ENCODE data around the gene TSTD2. TPM values are rescaled to one million over a fixed set of nuclear protein-coding genes. Genes with fewer than 3 reads are reported as not detected.
"Not testable (repeated sequence)": the region's sequence is repeated elsewhere in the genome, so short reads cannot be mapped to it uniquely, and the experiment has no call there.

TSTD2 gene
- total and polyA plus RNA-seq, 5 donors from 2014 or later = 5.5 to 21.5 (median 9.4) TPM

GRCh38 chr9:97574101-97574571 is 59.0 kb downstream of the TSTD2 start:
- H3K27me3 Mint-ChIP-seq; ATAC-seq (ENCODE audit: low read depth in 2 of 2); H3K27ac ChIP-seq (ENCODE audit: insufficient read depth, low read length, poor library complexity, severe bottlenecking); DNase-seq; H3K36me3 ChIP-seq (ENCODE audit: control insufficient read depth, insufficient read depth, low read length); H3K4me3 Mint-ChIP-seq; H3K36me3 Mint-ChIP-seq; H3K4me1 ChIP-seq (ENCODE audit: control insufficient read depth, insufficient read depth, low read length, poor library complexity, severe bottlenecking); H3K9me3 ChIP-seq (ENCODE audit: control insufficient read depth in 2 of 2, low read length in 2 of 2); H3K9me3 Mint-ChIP-seq; H3K27me3 ChIP-seq (ENCODE audit: control insufficient read depth, insufficient read depth, low read length); H3K4me3 ChIP-seq (ENCODE audit: low read depth, low read length): not testable (repeated sequence)
- peak overlapping the region in 1 of 3 donors; percentile 93 for H3K27ac Mint-ChIP-seq
- peaks cover 0 to 23% (median 13%) of the 10 kb centered on the region in 4 donors for H3K4me1 Mint-ChIP-seq

GRCh38 chr9:97573482-97574073 is 59.6 kb downstream of the TSTD2 start:
- DNase-seq = no peak
- H3K4me1 ChIP-seq (ENCODE audit: control insufficient read depth, insufficient read depth, low read length, poor library complexity, severe bottlenecking) = no peaks in the 10 kb centered on the region
- no peak overlapping the region for H3K4me3 ChIP-seq (ENCODE audit: low read depth, low read length)
- no peak for ATAC-seq (ENCODE audit: low read depth in 2 of 2)
- no peaks in the 10 kb centered on the region for H3K9me3 ChIP-seq (ENCODE audit: control insufficient read depth in 2 of 2, low read length in 2 of 2)
- Mint-ChIP-seq H3K27ac (no peak overlapping the region), H3K4me3 (peak overlapping the region in 1 of 4 donors; percentile 7), H3K27me3 (no peaks in the 10 kb centered on the region), H3K36me3 (no peaks in the 10 kb centered on the region), H3K9me3 (peaks cover 0 to 2% (median 0%) of the 10 kb centered on the region in 7 donors), H3K4me1 (peaks cover 0 to 23% (median 13%) of the 10 kb centered on the region in 4 donors)
- no peaks in the 10 kb centered on the region for H3K36me3 ChIP-seq (ENCODE audit: control insufficient read depth, insufficient read depth, low read length)
- H3K27me3 ChIP-seq (ENCODE audit: control insufficient read depth, insufficient read depth, low read length) = no peaks in the 10 kb centered on the region
- H3K27ac ChIP-seq (ENCODE audit: insufficient read depth, low read length, poor library complexity, severe bottlenecking) = no peak overlapping the region

GRCh38 chr9:97572892-97573365 is 60.2 kb downstream of the TSTD2 start:
- Histone ChIP-seq H3K36me3 (ENCODE audit: control insufficient read depth, insufficient read depth, low read length) (no peaks in the 10 kb centered on the region), H3K27me3 (ENCODE audit: control insufficient read depth, insufficient read depth, low read length) (no peaks in the 10 kb centered on the region), H3K9me3 (ENCODE audit: control insufficient read depth in 2 of 2, low read length in 2 of 2) (no peaks in the 10 kb centered on the region), H3K27ac (ENCODE audit: insufficient read depth, low read length, poor library complexity, severe bottlenecking) (no peak overlapping the region), H3K4me3 (ENCODE audit: low read depth, low read length) (no peak overlapping the region), H3K4me1 (ENCODE audit: control insufficient read depth, insufficient read depth, low read length, poor library complexity, severe bottlenecking) (no peaks in the 10 kb centered on the region)
- no peak for DNase-seq
- Mint-ChIP-seq H3K4me1 (peaks cover 0 to 22% (median 10%) of the 10 kb centered on the region in 4 donors), H3K4me3 (no peak overlapping the region), H3K36me3 (no peaks in the 10 kb centered on the region), H3K9me3 (peaks cover 0 to 2% (median 0%) of the 10 kb centered on the region in 7 donors), H3K27me3 (no peaks in the 10 kb centered on the region), H3K27ac (no peak overlapping the region)
- no peak for ATAC-seq (ENCODE audit: low read depth in 2 of 2)

DNA sequence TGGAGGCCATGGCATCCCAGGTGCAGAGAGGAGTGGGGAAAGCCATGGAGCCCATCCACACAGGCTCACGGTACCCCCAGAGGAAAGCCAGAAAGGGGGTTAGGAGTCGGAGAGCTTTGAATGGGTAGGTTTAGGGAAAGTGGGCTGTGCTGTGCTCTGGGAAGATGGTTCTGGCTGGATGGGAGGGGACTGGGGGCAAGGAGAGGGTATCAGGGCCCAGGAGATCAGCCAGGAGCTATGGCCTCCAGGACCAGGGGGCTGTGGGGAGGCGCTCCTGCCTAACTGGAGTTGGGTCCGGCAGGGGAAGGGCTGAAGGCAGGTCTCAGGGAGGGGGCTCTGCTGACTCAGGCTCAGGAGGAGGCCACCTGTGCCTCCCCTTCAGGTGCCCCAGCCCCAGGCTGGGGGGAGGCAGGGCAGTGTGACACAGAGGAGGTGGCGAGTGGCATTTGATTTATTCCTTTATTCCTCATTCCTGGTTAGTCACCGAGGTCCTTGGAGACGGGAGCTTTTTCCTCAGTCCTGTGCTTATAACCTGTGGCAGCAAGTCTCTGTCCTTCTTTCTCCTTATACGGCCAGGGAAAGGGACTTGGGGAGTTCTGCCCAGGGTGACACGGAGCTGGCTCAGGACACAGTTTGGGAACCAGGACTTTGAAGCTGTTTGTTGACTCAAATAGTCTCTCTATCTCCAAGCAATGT is 60.8 kb downstream of the TSTD2 start:
- ATAC-seq (ENCODE audit: low read depth in 2 of 2) = no peak
- no peaks in the 10 kb centered on the region for H3K9me3 ChIP-seq (ENCODE audit: control insufficient read depth in 2 of 2, low read length in 2 of 2)
- no peaks in the 10 kb centered on the region for H3K36me3 ChIP-seq (ENCODE audit: control insufficient read depth, insufficient read depth, low read length)
- Mint-ChIP-seq H3K36me3 (no peaks in the 10 kb centered on the region), H3K27ac (no peak overlapping the region), H3K4me3 (no peak overlapping the region), H3K4me1 (peaks cover 0 to 22% (median 10%) of the 10 kb centered on the region in 4 donors), H3K9me3 (peaks cover 0 to 2% (median 0%) of the 10 kb centered on the region in 7 donors), H3K27me3 (no peaks in the 10 kb centered on the region)
- no peak overlapping the region for H3K4me3 ChIP-seq (ENCODE audit: low read depth, low read length)
- H3K4me1 ChIP-seq (ENCODE audit: control insufficient read depth, insufficient read depth, low read length, poor library complexity, severe bottlenecking) = no peaks in the 10 kb centered on the region
- H3K27ac ChIP-seq (ENCODE audit: insufficient read depth, low read length, poor library complexity, severe bottlenecking) = no peak overlapping the region
- H3K27me3 ChIP-seq (ENCODE audit: control insufficient read depth, insufficient read depth, low read length) = no peaks in the 10 kb centered on the region
- no peak for DNase-seq

GRCh38 chr9:97571664-97572063 is 61.5 kb downstream of the TSTD2 start:
- H3K27ac ChIP-seq (ENCODE audit: insufficient read depth, low read length, poor library complexity, severe bottlenecking) = no peak overlapping the region
- H3K4me3 ChIP-seq (ENCODE audit: low read depth, low read length) = no peak overlapping the region
- H3K27me3 ChIP-seq (ENCODE audit: control insufficient read depth, insufficient read depth, low read length) = no peaks in the 10 kb centered on the region
- H3K27me3 Mint-ChIP-seq = no peaks in the 10 kb centered on the region
- H3K4me1 ChIP-seq (ENCODE audit: control insufficient read depth, insufficient read depth, low read length, poor library complexity, severe bottlenecking) = no peaks in the 10 kb centered on the region
- H3K36me3 Mint-ChIP-seq = no peaks in the 10 kb centered on the region
- peaks cover 0 to 2% (median 0%) of the 10 kb centered on the region in 7 donors for H3K9me3 Mint-ChIP-seq
- peaks cover 0 to 19% (median 10%) of the 10 kb centered on the region in 4 donors for H3K4me1 Mint-ChIP-seq
- no peaks in the 10 kb centered on the region for H3K36me3 ChIP-seq (ENCODE audit: control insufficient read depth, insufficient read depth, low read length)
- DNase-seq (no peak), ATAC-seq (ENCODE audit: low read depth in 2 of 2) (no peak)
- H3K4me3 Mint-ChIP-seq = no peak overlapping the region
- no peak overlapping the region for H3K27ac Mint-ChIP-seq
- no peaks in the 10 kb centered on the region for H3K9me3 ChIP-seq (ENCODE audit: control insufficient read depth in 2 of 2, low read length in 2 of 2)

- H3K9me3 Mint-ChIP-seq = peaks cover 0 to 2% (median 0%) of the 10 kb centered on the region in 7 donors
- H3K4me1 Mint-ChIP-seq = peaks cover 0 to 17% (median 9%) of the 10 kb centered on the region in 4 donors
- H3K9me3 ChIP-seq (ENCODE audit: control insufficient read depth in 2 of 2, low read length in 2 of 2) = no peaks in the 10 kb centered on the region
- H3K27me3 Mint-ChIP-seq = no peaks in the 10 kb centered on the region
- DNase-seq (no peak), ATAC-seq (ENCODE audit: low read depth in 2 of 2) (no peak)
- no peaks in the 10 kb centered on the region for H3K36me3 Mint-ChIP-seq
- H3K4me1 ChIP-seq (ENCODE audit: control insufficient read depth, insufficient read depth, low read length, poor library complexity, severe bottlenecking) = no peaks in the 10 kb centered on the region
- no peak overlapping the region for H3K27ac Mint-ChIP-seq
- H3K36me3 ChIP-seq (ENCODE audit: control insufficient read depth, insufficient read depth, low read length) = no peaks in the 10 kb centered on the region
- no peaks in the 10 kb centered on the region for H3K27me3 ChIP-seq (ENCODE audit: control insufficient read depth, insufficient read depth, low read length)
- no peak overlapping the region for H3K4me3 ChIP-seq (ENCODE audit: low read depth, low read length)
- no peak overlapping the region for H3K27ac ChIP-seq (ENCODE audit: insufficient read depth, low read length, poor library complexity, severe bottlenecking)
- H3K4me3 Mint-ChIP-seq = no peak overlapping the region
Observed at GRCh38 chr9:97570899-97571298, 62.3 kb downstream of the TSTD2 start.

DNA sequence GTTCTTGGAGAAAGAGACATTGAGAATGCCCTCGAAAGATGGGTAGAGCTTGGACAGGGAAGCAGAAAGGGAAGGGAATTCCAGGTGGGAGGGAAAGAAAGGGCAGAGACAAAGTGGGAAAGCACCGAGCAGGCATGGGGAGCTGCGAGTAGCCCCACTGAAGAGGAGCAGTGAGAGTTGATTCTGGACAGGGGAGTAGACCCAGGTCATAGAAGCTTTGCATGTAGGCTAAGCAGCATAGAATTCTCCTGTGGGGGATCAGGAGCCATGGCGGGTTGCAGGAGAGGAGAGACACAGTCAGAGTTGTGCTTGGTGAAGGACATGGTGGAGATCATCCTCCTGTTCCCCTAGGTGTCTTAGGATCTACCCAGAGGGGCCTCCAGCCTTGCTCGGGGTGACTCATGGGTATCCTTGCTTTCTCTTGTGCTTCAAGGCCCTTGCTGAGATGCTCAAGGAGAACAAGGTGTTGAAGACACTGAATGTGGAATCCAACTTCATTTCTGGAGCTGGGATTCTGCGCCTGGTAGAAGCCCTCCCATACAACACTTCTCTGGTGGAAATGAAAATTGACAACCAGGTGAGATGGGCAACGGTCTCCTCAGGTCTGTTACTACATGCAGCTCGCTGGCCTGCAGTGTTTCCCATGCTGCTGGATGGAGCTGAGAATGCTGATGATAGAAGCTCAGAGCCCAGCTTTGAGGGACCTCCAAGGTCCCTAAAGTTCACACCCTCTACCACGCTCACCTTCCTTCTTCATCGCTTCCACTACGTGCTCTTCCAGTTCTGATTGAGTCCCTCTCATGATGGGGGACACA is 64.5 kb downstream of the TSTD2 start:
- ATAC-seq (ENCODE audit: low read depth in 2 of 2) (no peak), DNase-seq (no peak)
- no peak overlapping the region for H3K4me3 ChIP-seq (ENCODE audit: low read depth, low read length)
- no peak overlapping the region for H3K27ac ChIP-seq (ENCODE audit: insufficient read depth, low read length, poor library complexity, severe bottlenecking)
- no peaks in the 10 kb centered on the region for H3K4me1 ChIP-seq (ENCODE audit: control insufficient read depth, insufficient read depth, low read length, poor library complexity, severe bottlenecking)
- peak overlapping the region in 1 of 3 donors; percentile 1 for H3K27ac Mint-ChIP-seq
- H3K27me3 Mint-ChIP-seq = peaks cover 5% of the 10 kb centered on the region
- H3K4me3 Mint-ChIP-seq = no peak overlapping the region
- no peaks in the 10 kb centered on the region for H3K36me3 Mint-ChIP-seq
- peaks cover 0 to 1% (median 0%) of the 10 kb centered on the region in 7 donors for H3K9me3 Mint-ChIP-seq
- peaks cover 0 to 3% (median 0%) of the 10 kb centered on the region in 4 donors for H3K4me1 Mint-ChIP-seq
- H3K9me3 ChIP-seq (ENCODE audit: control insufficient read depth in 2 of 2, low read length in 2 of 2) = no peaks in the 10 kb centered on the region
- no peaks in the 10 kb centered on the region for H3K27me3 ChIP-seq (ENCODE audit: control insufficient read depth, insufficient read depth, low read length)
- H3K36me3 ChIP-seq (ENCODE audit: control insufficient read depth, insufficient read depth, low read length) = no peaks in the 10 kb centered on the region
